NCI-H526 treated with DMSO at 0.1 percent for 48 hours (cell line): ENCODE results near the gene B4GALT3.
"Not testable (repeated sequence)": the region's sequence is repeated elsewhere in the genome, so short reads cannot be mapped to it uniquely, and the experiment has no call there.

Source experiments
- DNase-seq: peaks from one replicate; lab custom pipeline; 2025; lab: John Stamatoyannopoulos, UW

Gene B4GALT3

DNA sequence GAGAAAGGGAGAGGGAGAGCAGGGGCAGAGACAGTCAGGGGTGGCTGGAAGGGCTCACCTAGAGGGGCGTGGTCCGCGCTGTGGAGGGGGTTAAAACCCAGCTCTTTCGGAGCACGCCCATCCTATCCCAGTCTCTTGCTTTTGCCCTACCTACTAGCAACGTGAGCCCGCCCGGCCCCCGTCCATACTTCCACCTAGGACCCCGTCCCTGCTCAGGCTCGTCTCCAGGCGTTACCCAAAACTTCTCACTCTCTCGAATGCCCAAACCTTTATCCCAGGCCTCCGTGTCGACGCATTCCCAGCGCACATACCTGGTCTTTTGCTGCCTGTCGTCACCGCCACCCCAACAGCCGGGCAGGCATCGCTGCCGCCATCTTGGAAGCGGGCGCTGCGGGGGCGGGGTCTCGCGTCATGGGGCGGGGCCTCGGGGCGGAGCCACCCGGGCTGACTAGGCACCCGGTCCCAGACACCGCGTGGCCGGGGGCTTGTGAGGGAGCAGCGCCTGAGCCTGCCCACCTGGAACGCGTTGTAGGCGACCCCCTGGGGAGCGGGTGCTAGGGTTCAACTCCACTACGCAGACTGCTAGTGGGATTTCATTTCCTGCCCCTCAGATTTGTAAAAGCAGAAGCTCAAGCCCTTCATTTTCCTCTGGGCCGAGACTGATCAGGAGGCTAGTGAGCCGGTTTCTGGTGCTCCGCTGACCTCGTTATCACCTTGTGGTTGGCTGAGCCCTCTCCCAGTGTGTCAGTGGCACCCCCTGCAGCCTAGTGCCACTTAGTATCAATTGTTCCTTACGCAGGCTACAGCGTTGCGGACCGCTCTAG lies at the start of gene B4GALT3:
Gene B4GALT3 (minus strand): TSS at position 396 of the 824 bp plus-strand sequence. CDS start 1,447 bp downstream, outside the sequence.
- peak; percentile 96 for DNase-seq

DNA sequence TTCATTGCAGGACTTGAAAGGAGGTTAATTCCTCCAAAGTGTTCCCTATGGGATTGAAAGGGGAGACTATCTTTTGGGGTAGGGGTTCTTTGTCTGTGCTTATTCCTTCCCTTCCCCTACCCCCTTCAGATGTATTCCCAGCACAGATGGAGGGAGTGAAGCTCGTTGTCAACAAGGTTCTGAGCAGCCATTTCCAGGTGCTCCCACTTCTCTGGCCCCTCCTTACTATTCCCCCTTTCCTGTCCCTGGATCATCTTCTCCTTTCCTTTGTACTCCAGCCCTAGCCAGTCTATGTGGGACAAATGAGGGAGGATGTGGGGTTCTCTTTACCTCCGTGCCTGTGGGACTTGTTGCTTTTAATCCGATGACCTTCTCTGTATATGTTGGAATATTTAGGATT lies 49.5 kb upstream of the B4GALT3 start:
- peak; percentile 70 for DNase-seq

DNA sequence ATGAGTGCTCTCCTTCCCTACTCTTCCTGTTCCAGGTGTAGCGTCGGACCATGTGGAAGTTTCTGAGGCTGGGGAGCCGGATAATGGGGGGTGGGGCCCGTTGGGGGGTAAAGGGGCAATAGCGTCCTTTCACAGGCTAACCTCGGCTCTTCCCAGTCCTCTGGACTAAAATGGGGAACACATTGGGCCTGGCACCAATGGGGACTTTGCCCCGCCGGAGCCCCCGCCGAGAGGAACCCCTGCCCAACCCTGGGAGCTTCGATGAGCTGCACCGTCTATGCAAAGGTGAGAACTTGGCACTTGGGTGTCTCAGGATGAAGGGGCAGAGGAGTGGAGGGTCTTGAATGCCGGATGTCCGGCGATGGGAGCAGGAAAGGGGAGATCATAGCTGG lies 49.0 kb upstream of the B4GALT3 start:
- peak; percentile 62 for DNase-seq

DNA sequence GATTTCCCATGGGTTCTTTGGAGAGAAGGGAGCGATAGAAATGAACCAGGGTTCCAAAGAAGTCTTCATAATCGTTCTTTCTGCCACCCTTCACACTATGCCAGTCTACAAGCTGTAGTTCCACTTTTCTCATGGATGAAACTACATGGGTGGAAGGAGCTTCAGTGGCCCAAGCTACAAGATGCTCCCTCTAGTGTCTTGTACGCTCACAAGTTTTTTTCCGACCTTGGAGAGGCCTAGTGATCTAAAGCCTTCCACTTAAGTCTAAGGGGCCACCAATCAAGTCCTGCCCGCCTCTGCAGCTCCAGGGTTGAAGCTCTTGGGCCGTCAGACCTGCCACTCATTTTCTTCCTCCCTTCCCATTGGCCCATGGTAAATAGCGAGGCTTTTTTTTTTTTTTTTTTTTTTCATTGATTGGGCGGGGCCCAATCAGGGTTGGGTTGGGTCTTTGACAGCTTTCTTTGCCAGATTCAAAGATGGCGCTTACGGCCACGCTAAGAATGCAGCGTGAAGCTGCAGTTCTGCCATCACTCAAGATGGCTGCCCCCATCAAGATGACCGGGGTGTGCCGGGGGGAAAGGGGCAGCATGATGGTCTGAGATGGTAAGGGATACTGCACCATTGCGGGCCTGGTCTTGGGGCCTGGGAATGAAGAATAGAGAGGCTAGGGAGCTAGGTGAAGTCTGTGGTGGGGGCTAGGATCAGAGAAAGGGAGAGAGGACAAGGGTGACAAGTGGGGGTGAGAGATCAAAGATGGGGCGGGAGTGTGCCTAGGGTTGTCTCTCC lies 48.4 kb upstream of the B4GALT3 start, which contains the start of gene TOMM40L:
Gene TOMM40L (plus strand): TSS at position 527 of the 786 bp plus-strand sequence. CDS start 430 bp downstream, outside the sequence.
- peak; percentile 99 for DNase-seq

DNA sequence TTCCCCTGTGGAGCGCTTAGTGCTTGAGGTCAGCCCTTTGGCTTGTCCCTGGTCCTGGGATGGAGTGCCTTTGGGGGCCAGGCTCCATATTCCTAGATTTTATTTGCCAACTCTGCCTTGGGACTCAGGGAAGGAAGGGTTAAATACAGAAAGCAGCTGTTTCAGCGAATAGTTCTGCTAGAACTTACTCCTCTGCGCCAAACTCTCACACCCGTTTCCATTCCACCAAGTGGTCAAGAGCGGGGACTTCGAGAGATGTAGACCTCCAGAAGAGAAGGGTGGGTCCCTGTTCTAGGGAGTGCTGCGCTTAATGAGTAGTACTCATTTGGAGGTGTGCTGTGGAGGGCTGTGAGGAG lies 47.8 kb upstream of the B4GALT3 start:
- no peak for DNase-seq

DNA sequence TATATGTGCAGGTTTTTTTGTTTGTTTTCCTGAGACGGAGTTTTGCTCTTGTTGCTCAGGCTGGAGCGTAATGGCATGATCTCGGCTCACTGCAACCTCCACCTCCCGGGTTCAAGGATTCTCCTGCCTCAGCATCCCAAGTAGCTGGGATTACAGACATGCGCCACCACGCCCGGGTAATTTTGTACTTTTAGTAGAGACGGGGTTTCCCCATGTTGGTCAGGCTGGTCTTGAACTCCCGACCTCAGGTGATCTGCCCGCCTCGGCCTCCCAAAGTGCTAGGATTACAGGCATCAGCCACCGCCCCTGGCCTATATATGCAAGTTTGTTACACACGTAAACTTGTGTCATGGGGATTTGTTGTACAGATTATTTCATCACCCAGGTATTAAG lies 47.4 kb upstream of the B4GALT3 start:
- not testable (repeated sequence) for DNase-seq

DNA sequence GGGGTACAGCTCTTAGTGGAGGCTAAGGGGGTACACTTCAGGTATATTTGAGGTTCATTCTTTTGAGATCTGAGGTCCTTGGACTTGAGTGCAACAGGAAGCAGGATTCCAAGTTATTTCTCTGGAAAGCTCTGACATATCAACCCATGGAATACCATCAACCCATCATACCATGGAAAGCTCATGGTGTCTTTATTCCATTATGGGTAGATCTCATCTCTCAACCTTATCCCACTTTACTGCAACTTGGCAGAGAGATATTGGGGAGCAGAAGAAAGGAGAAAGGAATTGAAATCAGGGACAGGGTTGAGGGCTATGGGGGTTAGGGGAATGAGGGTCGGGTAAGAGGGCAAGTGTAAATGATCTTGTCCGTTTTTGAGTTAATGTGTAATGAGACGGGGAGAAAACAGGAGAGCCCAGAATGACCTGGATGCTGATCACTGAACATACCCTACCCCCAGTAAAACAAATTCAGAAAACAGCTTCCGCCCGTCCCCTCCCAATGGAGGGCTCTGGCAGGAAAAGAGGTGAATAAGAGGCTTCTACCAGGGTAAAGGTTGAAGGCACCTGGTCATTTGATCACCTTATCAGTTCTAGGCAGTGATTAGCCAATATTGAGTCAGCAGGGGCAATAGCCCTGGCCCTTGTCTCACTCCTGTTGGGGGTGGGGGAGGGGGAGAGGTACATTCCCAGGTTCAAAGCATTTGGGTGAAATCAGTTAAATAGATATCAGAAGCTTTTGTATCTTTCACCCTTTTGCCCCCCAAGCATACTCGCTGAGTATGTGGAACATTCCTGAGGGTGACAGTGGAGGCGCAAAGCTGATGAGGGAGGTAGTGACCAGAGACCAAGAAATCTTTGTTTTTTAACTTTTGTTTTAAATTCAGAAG lies 46.7 kb upstream of the B4GALT3 start:
- no peak for DNase-seq

DNA sequence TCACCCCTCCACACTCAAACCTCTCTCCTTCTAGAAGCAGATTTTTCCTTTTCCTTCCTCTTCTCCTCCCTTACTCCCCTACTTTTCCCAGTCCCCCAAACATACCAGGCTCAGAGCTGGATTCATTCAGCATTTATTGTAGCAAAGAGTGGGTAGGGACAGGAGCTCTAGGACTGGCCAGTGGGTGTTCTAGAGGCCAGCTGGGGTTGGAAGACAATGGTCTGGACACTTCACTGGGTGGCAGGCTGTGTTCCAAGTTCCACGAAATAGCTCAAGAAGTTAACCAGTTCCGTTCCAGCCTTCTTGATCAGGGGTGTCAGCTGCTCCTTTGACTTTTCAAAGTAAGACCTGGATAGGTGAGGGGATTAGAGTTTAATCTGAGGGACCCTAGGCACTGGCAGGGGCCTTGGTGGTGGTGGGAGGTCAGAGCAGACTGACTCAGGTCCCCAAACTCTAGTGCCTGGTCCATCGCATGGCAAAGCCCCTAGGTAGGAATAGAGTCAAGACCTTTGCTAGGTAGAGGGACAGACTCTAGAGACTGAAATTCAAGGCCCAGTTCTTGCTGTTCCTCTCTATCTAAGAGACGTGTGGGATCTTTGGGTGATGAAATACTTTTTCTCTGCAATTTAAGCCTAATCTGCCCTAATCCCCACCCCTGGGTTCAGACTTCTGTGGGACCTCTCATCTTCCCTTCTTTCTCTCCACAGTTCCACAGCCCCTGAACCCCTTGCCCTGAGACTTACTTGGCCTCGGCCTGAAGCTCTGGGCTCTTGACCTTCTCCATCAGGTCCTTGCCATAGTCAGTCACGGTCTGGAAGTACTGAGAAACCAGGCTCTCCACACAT lies 45.1 kb upstream of the B4GALT3 start:
- no peak for DNase-seq

DNA sequence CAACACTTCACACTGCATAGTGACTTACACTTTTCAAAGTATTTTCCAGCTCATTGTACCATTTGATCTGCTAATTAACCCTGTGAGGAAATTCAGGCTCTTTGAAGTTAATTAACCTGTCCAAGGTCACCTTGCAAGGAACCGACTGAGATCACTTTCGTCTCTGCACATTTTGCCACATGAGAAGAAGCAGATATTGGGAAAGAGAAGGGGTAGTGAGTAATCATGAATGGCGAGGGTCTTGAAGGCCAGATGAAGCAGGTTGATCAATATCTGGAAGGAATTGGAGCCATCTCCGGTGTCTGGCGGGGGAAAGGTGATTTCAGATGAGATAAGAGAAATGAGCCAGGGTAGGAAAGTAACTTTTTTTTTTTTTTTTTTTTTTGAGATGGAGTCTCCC lies 42.7 kb upstream of the B4GALT3 start:
- no peak for DNase-seq

DNA sequence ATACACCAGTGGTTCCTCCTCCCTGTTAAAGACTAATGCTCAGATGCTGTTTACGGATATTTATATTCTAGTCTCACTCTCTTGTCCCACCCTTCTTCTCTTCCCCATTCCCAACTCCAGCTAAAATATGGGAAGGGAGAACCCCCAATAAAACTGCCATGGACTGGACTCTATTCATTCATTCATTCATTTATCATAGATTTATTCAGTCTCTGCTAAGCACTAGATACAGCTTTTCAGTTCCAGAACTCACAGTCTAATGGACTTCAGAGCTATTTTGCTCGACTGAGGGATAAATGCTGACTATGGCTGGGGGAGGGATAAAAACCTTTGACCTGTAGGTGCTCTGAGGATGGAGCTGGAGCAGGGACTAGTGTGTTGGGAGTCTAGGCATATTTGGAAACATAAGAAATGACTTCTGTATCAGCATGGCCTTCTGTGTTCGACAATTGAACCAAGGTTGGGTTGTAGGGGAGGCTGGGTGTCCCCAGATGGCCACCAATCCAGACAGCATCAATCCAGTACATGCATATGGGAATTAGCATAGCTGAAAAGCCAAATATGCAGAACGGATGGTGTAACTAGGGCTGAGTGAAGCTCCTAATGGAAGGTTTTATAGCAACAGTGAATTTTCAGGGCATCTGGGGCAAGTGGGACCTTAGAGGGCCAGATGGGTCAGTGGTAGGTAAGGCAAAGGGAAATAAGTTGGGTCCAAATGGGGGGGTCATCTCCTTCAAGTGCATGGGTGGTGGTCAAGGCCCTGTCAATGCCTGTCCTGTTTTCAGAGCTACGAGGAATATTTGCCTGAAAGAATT lies 42.0 kb upstream of the B4GALT3 start:
- DNase-seq, result no peak

DNA sequence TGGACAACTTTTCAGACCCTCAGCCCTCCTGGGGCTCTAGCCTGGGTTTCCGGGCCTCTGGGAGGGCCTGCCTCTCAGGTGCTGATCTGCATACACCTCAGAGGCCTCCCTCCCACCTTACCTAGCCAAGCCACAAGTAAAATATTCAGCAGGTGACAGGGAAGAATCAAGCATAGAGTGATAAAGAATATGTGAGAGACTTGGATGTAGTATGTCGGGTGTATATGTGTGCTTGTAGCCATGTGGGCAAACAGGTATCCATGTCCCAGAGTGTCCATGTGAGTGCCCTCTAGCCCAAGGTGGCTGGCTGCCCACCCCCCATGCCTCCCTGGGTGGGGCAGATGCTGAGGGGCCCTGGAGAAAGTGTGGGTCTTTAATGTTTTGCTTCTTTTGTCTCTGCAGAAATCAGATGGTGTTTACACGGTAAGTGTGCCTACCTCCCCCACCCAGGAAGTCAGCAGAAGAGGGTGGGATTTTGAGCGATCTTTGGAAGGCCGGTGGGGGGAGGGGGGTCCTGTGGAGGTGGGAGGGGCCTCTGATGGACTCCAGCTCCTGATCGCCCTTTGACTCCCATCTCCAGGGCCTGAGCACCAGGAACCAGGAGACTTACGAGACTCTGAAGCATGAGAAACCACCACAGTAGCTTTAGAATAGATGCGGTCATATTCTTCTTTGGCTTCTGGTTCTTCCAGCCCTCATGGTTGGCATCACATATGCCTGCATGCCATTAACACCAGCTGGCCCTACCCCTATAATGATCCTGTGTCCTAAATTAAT lies 41.2 kb upstream of the B4GALT3 start:
- no peak for DNase-seq

DNA sequence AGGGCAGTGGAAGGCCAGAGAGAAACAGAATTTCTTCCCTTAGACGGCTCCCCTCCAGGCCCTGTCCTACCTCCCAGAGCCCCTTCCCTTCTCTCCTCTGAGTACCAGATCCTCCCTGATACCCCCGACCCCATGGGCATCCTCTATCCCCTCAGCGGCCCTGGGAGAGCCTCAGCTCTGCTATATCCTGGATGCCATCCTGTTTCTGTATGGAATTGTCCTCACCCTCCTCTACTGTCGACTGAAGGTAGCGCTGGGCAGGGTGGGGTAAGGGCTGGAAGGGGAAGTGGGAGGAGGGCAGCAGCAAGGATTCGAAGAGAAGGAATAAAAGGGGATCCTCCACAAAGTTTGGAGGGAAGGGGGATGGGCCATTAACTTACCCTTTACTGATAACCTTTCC lies 40.5 kb upstream of the B4GALT3 start:
- DNase-seq, result no peak

DNA sequence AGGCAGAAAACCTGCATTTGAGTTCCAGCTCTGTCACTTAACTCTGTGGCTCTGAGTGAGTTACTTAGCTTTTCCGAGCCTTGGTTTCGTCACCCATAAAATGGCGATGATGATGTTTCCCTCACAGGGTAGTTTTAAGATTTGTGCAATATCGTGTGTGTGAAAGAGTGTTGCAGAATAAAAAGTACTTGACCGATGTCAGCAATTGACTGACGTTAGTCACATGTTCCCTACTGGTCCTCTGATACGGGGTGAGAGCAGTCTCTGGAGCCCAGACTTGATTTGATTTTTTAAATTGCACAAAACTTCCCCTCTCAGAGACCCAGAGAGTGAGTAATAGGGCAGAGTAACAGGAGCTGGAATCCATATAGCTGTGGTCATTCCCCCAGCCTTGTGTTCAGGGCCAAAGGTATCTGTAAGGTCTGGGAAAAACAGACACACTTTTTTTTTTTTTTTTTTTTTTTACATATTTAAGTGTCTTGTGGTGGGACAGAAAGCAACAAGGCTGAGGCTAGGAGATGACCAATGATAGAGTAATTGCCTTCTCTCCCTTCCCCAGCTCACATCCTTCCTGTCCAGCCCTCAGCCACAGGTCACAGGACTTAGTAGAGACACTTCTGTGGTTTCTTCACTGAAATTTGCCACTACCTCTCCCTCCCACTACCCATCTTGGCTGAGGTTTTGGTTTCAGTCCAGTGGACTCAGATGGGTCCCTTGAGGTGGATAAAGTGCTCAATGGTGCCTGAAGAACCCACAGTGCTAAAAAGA lies 39.8 kb upstream of the B4GALT3 start:
- no peak for DNase-seq

DNA sequence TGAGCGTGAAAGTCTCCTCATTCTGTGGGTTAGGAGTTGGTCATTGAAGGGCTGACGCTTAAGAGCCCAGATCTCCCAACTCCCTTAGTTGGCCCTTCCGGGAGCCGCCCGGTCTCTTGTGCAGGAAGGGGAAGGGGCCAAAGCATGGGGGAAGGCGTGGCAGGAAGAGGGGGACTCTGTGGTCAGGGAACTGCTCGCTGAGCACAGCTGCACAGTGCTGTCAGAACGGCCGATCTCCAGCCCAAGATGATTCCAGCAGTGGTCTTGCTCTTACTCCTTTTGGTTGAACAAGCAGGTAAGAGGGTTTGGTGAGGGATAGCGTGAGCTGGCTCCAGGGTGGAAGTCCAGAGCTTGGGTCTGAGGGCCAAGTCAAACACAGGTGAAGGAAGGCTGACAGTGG lies 37.8 kb upstream of the B4GALT3 start, which contains the start of gene FCER1G:
Gene FCER1G (plus strand): TSS at position 220 of the 400 bp plus-strand sequence. CDS start 27 bp downstream, at position 247.
- DNase-seq, result no peak

DNA sequence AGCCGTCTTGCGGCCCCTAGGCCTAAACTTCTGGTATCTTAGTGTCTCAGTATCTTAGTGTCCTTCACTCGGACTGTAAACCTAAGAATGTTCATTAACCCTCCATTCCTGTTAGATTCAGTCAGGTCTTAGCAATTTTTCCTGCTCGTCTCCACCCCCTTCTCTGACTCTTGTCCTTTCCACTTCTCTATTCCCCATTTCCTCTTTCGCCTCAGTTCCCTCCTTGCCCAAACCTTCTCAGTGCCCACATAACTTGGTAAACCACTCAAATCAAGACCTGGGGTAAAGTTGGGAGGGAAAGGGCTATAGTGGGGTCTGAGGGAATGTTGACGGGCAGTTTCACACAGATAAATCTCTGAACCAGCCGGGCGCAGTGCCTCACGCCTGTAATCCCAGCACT lies 37.1 kb upstream of the B4GALT3 start:
- no peak for DNase-seq

DNA sequence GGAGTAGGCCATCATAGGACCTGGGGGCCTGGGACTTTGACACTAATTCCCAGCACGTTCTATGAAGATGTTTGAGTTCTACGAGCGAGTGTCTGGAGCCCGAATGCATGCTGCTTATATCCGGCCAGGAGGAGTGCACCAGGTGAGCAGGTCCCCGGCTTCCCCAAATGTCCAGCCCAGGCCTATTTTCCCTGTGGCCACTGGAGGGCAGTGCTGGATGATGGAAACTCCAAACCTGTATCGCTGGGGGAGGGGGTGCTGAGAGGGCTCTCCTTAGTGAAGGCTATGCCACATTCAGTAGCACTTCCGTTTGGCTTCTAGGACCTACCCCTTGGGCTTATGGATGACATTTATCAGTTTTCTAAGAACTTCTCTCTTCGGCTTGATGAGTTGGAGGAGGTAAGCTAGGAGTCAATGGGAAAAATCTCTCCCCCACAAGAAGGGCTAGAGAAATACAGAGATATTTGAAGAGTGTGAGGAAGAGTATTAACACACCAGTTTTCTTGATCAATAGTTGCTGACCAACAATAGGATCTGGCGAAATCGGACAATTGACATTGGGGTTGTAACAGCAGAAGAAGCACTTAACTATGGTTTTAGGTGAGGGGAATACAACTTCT lies 32.6 kb upstream of the B4GALT3 start:
- peak; percentile 78 for DNase-seq

DNA sequence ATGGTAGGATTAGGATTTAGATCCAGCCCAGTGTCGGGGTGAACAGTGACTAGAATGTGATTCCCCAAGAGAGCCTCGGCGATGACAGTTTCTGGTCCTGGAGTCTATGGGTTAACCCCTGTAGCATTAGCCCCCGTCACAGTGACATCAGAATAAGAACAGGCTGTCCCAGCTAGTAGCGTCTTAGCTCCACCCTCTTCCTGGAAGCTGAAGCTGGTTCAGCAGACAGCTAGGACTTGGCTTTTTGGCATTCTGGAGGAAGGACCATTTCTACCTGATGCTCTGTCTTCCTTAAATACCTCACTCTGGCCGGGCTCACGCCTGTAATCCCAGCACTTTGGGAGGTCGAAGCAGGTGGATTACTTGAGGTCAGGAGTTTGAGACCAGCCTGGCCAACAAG lies 29.9 kb upstream of the B4GALT3 start:
- no peak for DNase-seq
